ENCODE data around the gene PARN. TPM values are rescaled to one million over a fixed set of nuclear protein-coding genes. Genes with fewer than 3 reads are reported as not detected.

PARN gene
- polyA plus RNA-seq, 2 of the 4 experiments (the other 2 are of a cell fraction): 40.0 to 58.6 TPM

DNA sequence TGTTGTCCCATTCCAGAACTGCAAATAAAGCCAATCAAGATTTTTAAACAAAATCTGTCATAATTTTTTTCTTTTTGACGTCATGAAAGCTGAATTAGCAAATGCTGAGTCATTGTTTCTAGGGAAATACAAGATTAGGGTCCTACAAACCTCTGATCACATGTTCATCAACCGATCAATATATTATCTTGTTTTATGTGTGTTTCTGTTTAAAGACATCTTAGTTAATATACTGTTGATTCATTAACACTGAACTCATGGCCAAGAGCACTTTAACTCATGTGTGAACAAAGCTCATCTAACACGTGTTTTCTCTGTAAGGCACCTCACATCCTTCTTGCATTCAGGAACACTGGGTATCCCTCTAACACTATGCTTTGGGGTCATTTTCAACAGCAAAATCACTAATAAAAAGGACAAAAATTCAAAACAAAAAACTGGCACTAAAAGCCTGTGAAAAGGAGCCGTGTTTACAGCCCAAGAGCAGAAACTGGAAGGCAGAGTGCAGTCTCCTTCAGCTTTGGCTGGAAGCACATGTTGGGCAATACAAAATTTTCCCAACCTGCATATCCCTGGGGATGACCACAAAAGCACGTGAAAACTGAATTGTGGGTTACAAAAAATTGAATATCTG lies 102.5 kb downstream of the PARN start (continued):
- TF ChIP-seq, protein P1, sequence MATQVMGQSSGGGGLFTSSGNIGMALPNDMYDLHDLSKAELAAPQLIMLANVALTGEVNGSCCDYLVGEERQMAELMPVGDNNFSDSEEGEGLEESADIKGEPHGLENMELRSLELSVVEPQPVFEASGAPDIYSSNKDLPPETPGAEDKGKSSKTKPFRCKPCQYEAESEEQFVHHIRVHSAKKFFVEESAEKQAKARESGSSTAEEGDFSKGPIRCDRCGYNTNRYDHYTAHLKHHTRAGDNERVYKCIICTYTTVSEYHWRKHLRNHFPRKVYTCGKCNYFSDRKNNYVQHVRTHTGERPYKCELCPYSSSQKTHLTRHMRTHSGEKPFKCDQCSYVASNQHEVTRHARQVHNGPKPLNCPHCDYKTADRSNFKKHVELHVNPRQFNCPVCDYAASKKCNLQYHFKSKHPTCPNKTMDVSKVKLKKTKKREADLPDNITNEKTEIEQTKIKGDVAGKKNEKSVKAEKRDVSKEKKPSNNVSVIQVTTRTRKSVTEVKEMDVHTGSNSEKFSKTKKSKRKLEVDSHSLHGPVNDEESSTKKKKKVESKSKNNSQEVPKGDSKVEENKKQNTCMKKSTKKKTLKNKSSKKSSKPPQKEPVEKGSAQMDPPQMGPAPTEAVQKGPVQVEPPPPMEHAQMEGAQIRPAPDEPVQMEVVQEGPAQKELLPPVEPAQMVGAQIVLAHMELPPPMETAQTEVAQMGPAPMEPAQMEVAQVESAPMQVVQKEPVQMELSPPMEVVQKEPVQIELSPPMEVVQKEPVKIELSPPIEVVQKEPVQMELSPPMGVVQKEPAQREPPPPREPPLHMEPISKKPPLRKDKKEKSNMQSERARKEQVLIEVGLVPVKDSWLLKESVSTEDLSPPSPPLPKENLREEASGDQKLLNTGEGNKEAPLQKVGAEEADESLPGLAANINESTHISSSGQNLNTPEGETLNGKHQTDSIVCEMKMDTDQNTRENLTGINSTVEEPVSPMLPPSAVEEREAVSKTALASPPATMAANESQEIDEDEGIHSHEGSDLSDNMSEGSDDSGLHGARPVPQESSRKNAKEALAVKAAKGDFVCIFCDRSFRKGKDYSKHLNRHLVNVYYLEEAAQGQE (IDR thresholded peaks at IDR 0.05): no peak
- TF ChIP-seq ZFP36 (IDR thresholded peaks at IDR 0.05; ENCODE audit: borderline replicate concordance, partially characterized antibody) (no peak), HDAC2 (IDR thresholded peaks at IDR 0.05) (no peak), MAFK (IDR thresholded peaks at IDR 0.05; ENCODE audit: partially characterized antibody) (peak; percentile 99), SREBF2 (IDR thresholded peaks at IDR 0.05) (no peak), MAZ (IDR thresholded peaks at IDR 0.05; ENCODE audit: borderline replicate concordance, low read depth, low read length) (no peak)
- TF ChIP-seq, protein P2, sequence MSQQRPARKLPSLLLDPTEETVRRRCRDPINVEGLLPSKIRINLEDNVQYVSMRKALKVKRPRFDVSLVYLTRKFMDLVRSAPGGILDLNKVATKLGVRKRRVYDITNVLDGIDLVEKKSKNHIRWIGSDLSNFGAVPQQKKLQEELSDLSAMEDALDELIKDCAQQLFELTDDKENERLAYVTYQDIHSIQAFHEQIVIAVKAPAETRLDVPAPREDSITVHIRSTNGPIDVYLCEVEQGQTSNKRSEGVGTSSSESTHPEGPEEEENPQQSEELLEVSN (IDR thresholded peaks at IDR 0.05; ENCODE audit: borderline replicate concordance, low read depth): no peak

DNA sequence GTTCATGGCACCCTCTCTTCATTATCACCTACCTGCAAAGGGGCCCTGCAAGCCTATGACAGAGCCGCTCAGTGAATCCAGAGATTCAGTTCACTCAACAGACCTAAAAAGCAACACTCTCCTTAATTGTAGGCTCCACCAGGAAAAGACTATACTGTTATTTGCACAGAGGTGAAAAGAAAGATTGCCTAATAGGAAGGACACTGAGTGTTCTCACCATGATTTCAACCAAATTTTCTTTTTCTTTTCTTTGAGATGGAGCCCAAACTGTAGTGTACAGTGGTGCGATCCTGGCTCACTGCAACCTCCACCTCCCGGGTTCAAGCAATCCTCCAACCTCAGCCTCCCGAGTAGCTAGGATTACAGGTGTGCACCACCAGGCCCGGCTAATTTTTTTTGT lies 104.5 kb downstream of the PARN start:
- H3K4me3 ChIP-seq: no peak overlapping the region
- DNase-seq (ENCODE audit: low read depth in 1 of 2, low spot score in 1 of 2) (no peak), FAIRE-seq (no peak), ATAC-seq (no peak)
- ChIA-PET CTCF (interaction anchor here (1.0 to 5.1 kb wide), 3 partner anchors 12 to 161 kb away, joined by 3 to 72 read pairs (median 25); no protein-coding TSS in a partner anchor), POLR2A (no interaction called here)
- no peaks in the 10 kb centered on the region for H3K9me3 ChIP-seq
- WGBS (ENCODE audit: missing lambda C conversion rate): 88% methylated on average over 5 of the region's 5 CpGs
- TF ChIP-seq TFCP2L1 (CRISPR knock-in tag; IDR thresholded peaks at IDR 0.05) (no peak), CEBPB (IDR thresholded peaks at IDR 0.05) (peak in 1 of 2 experiments; percentile 18; a peak in 1 of 4 replicates)
- peak overlapping the region; percentile 13; the same call in 2 of the 3 replicates for H3K4me2 ChIP-seq
- peak overlapping the region; percentile 91 for H3K27ac ChIP-seq
- peaks cover 84% of the 10 kb centered on the region for H3K4me1 ChIP-seq

DNA sequence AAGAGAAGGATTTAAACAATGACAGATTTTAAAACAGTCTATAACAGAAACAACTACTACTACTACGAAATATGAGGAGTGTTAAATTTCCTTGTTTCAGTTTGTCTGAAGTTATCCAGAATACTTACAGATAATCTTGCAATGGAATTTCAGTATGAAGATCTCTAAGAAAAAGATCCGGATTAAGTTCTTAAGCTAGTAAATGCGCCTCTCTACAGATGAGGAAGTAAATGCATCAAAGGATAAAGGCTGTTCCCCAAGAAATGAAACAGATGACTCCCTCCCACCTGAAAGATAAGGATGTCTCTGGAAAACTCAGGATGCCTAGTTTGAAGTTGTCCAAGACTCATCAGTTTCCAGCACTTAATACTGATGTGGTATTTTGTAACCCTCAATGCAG lies 105.1 kb downstream of the PARN start:
- ChIA-PET POLR2A (no interaction called here), CTCF (interaction anchor here (1.0 kb wide), 1 partner anchor 160 kb away, joined by 3 read pairs; no protein-coding TSS in a partner anchor)
- Histone ChIP-seq H3K4me2 (peak overlapping the region; percentile 13; the same call in 2 of the 3 replicates), H3K27ac (peak overlapping the region; percentile 91), H3K4me1 (peaks cover 80% of the 10 kb centered on the region), H3K4me3 (no peak overlapping the region), H3K9me3 (no peaks in the 10 kb centered on the region)
- DNase-seq (ENCODE audit: low read depth in 1 of 2, low spot score in 1 of 2) (no peak), ATAC-seq (no peak), FAIRE-seq (no peak)
- TF ChIP-seq PHF8 (IDR thresholded peaks at IDR 0.05; ENCODE audit: borderline replicate concordance, low read depth): no peak
- no peak for TF ChIP-seq CHD2 (IDR thresholded peaks at IDR 0.05; ENCODE audit: low read length, partially characterized antibody)
- TF ChIP-seq, protein P2 (IDR thresholded peaks at IDR 0.05; ENCODE audit: borderline replicate concordance, low read depth): no peak
- no peak for TF ChIP-seq ZNF302 (CRISPR knock-in tag; IDR thresholded peaks at IDR 0.05)
- no peak for TF ChIP-seq CEBPB (IDR thresholded peaks at IDR 0.05)
- TF ChIP-seq ESRRA (IDR thresholded peaks at IDR 0.05; ENCODE audit: borderline replicate concordance, low read length): no peak
- TF ChIP-seq FOXS1 (CRISPR knock-in tag; IDR thresholded peaks at IDR 0.05): no peak
- WGBS (ENCODE audit: missing lambda C conversion rate): 90% methylated on average over 3 of the region's 3 CpGs

DNA sequence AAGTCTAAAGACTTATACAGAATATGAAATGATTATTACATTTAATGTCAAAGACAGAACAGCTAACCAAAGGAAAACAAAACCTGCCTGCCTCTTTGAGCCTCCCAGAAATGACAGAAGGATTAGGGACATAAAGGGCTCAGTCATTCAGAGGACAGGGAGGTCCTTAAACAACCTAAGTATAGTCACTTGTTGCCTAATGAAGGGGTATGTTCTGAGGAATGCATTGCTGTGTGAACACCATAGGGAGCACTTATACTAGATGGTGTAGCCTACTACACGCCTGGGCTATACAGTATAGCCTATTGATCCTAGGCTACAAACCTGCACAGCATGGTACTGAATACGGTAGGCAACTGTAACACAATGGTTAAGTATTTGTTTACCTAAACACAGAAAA lies 106.4 kb downstream of the PARN start:
- FAIRE-seq (no peak), ATAC-seq (peak; percentile 15 to 24; a peak in 4 of 6 replicates), DNase-seq (ENCODE audit: low read depth in 1 of 2, low spot score in 1 of 2) (no peak)
- Histone ChIP-seq H3K4me1 (peaks cover 82% of the 10 kb centered on the region), H3K4me2 (no peak overlapping the region), H3K9me3 (no peaks in the 10 kb centered on the region), H3K27ac (peak overlapping the region; percentile 72 to 91; a peak in 5 of 6 replicates), H3K4me3 (no peak overlapping the region)
- 85% methylated on average over 2 of the region's 2 CpGs for WGBS (ENCODE audit: missing lambda C conversion rate)
- ChIA-PET POLR2A (no interaction called here), CTCF (interaction anchor here (1.5 to 1.6 kb wide), 2 partner anchors 19 to 218 kb away, joined by 3 to 4 read pairs; no protein-coding TSS in a partner anchor)
- no peak for TF ChIP-seq POLR2AphosphoS2 (conservative IDR thresholded peaks at IDR 0.05; ENCODE audit: low read length)
- TF ChIP-seq POLR2A (IDR thresholded peaks at IDR 0.05; ENCODE audit: low read length): no peak
- TF ChIP-seq, protein P1 (IDR thresholded peaks at IDR 0.05): no peak
- TF ChIP-seq TP53 (CRISPR knock-in tag; IDR thresholded peaks at IDR 0.05): no peak
- TF ChIP-seq TFCP2L1 (CRISPR knock-in tag; IDR thresholded peaks at IDR 0.05): no peak
- no peak for TF ChIP-seq EP300 (IDR thresholded peaks at IDR 0.05)
- no peak for TF ChIP-seq KDM5A (IDR thresholded peaks at IDR 0.05)
- no peak for TF ChIP-seq FOXS1 (CRISPR knock-in tag; IDR thresholded peaks at IDR 0.05)
- TF ChIP-seq, protein P3, sequence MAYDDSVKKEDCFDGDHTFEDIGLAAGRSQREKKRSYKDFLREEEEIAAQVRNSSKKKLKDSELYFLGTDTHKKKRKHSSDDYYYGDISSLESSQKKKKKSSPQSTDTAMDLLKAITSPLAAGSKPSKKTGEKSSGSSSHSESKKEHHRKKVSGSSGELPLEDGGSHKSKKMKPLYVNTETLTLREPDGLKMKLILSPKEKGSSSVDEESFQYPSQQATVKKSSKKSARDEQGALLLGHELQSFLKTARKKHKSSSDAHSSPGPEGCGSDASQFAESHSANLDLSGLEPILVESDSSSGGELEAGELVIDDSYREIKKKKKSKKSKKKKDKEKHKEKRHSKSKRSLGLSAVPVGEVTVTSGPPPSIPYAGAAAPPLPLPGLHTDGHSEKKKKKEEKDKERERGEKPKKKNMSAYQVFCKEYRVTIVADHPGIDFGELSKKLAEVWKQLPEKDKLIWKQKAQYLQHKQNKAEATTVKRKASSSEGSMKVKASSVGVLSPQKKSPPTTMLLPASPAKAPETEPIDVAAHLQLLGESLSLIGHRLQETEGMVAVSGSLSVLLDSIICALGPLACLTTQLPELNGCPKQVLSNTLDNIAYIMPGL (CRISPR knock-in tag; IDR thresholded peaks at IDR 0.05; ENCODE audit: borderline replicate concordance): no peak
